ENCODE data around the gene TTF2. TPM values are rescaled to one million over a fixed set of nuclear protein-coding genes. Genes with fewer than 3 reads are reported as not detected.

The TTF2 gene
- polyA plus RNA-seq, 1 donor (not counting 4 experiments of a cell fraction or from before 2014, with no cell fraction given) = 23.0 TPM

GRCh38 chr1:117137281-117137855, 77.2 kb downstream of the TTF2 start:
- no peaks in the 10 kb centered on the region for H4K20me1 ChIP-seq (ENCODE audit: control insufficient read depth, extremely low read depth, insufficient read depth, low read length)
- H2AFZ ChIP-seq (ENCODE audit: control insufficient read depth, low read length) = no peak overlapping the region
- TF ChIP-seq EZH2 (IDR thresholded peaks at IDR 0.05; ENCODE audit: low read length) (no peak), CTCF (optimal IDR thresholded peaks at IDR 0.05 in 1 of 3, IDR thresholded peaks at IDR 0.05 in 1 of 3, conservative IDR thresholded peaks at IDR 0.05 in 1 of 3; ENCODE audit: extremely low read depth in 1 of 3, insufficient read depth in 2 of 3, low read length in 3 of 3) (no peak)

GRCh38 chr1:117138106-117138505, 78.0 kb downstream of the TTF2 start:
- Histone ChIP-seq H3K9ac (ENCODE audit: control insufficient read depth, extremely low read depth, insufficient read depth, low read length) (no peak overlapping the region), H3K4me2 (ENCODE audit: control insufficient read depth, extremely low read depth, insufficient read depth, low read depth, low read length) (no peak overlapping the region), H2AFZ (ENCODE audit: control insufficient read depth, low read length) (no peak overlapping the region), H3K27ac (ENCODE audit: control insufficient read depth, insufficient read depth, low read length) (no peak overlapping the region), H4K20me1 (ENCODE audit: control insufficient read depth, extremely low read depth, insufficient read depth, low read length) (no peaks in the 10 kb centered on the region), H3K36me3 (ENCODE audit: control insufficient read depth in 2 of 2, extremely low read depth in 1 of 2, insufficient read depth in 2 of 2, low read length in 2 of 2) (no peaks in the 10 kb centered on the region), H3K9me1 (ENCODE audit: control insufficient read depth, extremely low read depth, insufficient read depth, low read length) (no peaks in the 10 kb centered on the region), H3K27me3 (ENCODE audit: control insufficient read depth, extremely low read depth, insufficient read depth, low read length) (no peaks in the 10 kb centered on the region), H3K79me2 (ENCODE audit: control insufficient read depth, insufficient read depth, low read length) (no peaks in the 10 kb centered on the region), H3K9me3 (ENCODE audit: control insufficient read depth, low read depth, low read length) (no peaks in the 10 kb centered on the region), H3K4me3 (ENCODE audit: control insufficient read depth in 2 of 3, extremely low read depth in 1 of 3, insufficient read depth in 2 of 3, low read depth in 1 of 3, low read length in 3 of 3) (no peak overlapping the region), H3K4me1 (ENCODE audit: control insufficient read depth, extremely low read depth, insufficient read depth, low read length) (no peaks in the 10 kb centered on the region)
- dilution Hi-C loops (cut with MboI; ENCODE audit: extremely low pct_ligation_motif_present, low sequenced_read_pairs) = no loop called here
- no peak for TF ChIP-seq CTCF (optimal IDR thresholded peaks at IDR 0.05 in 1 of 3, IDR thresholded peaks at IDR 0.05 in 1 of 3, conservative IDR thresholded peaks at IDR 0.05 in 1 of 3; ENCODE audit: extremely low read depth in 1 of 3, insufficient read depth in 2 of 3, low read length in 3 of 3)
- TF ChIP-seq EZH2 (IDR thresholded peaks at IDR 0.05; ENCODE audit: low read length) = no peak
- FAIRE-seq = no peak
- DNase-seq (ENCODE audit: low read depth, low spot score) = no peak

More at GRCh38 chr1:117137281-117137855, 77.2 kb downstream of the TTF2 start:
- no peak overlapping the region for H3K4me3 ChIP-seq (ENCODE audit: control insufficient read depth in 2 of 3, extremely low read depth in 1 of 3, insufficient read depth in 2 of 3, low read depth in 1 of 3, low read length in 3 of 3)
- no peak overlapping the region for H3K9ac ChIP-seq (ENCODE audit: control insufficient read depth, extremely low read depth, insufficient read depth, low read length)
- H3K79me2 ChIP-seq (ENCODE audit: control insufficient read depth, insufficient read depth, low read length) = no peaks in the 10 kb centered on the region
- no peak for FAIRE-seq
- no peaks in the 10 kb centered on the region for H3K4me1 ChIP-seq (ENCODE audit: control insufficient read depth, extremely low read depth, insufficient read depth, low read length)
- no peaks in the 10 kb centered on the region for H3K9me1 ChIP-seq (ENCODE audit: control insufficient read depth, extremely low read depth, insufficient read depth, low read length)
- H3K9me3 ChIP-seq (ENCODE audit: control insufficient read depth, low read depth, low read length) = no peaks in the 10 kb centered on the region
- dilution Hi-C loops (cut with MboI; ENCODE audit: extremely low pct_ligation_motif_present, low sequenced_read_pairs) = no loop called here
- no peak for DNase-seq (ENCODE audit: low read depth, low spot score)
- no peaks in the 10 kb centered on the region for H3K27me3 ChIP-seq (ENCODE audit: control insufficient read depth, extremely low read depth, insufficient read depth, low read length)
- H3K36me3 ChIP-seq (ENCODE audit: control insufficient read depth in 2 of 2, extremely low read depth in 1 of 2, insufficient read depth in 2 of 2, low read length in 2 of 2) = no peaks in the 10 kb centered on the region
- no peak overlapping the region for H3K4me2 ChIP-seq (ENCODE audit: control insufficient read depth, extremely low read depth, insufficient read depth, low read depth, low read length)
- H3K27ac ChIP-seq (ENCODE audit: control insufficient read depth, insufficient read depth, low read length) = no peak overlapping the region

Measured in keratinocyte (primary cell).